Occipital lobe (tissue), 2 donors: Measurements from ENCODE around the gene CACTIN. TPM values are rescaled to one million over a fixed set of nuclear protein-coding genes. Genes with fewer than 3 reads are reported as not detected.
"Not testable (repeated sequence)": the region's sequence is repeated elsewhere in the genome, so short reads cannot be mapped to it uniquely, and the experiment has no call there.

Experiments used
- DNase-seq: peaks from one replicate; lab custom pipeline; 2025; lab: John Stamatoyannopoulos, UW
- total RNA-seq: library from RNA; depleted of rRNA; stranded (reverse); fragments of >200 nt; gene quantifications from one replicate; pipeline ENCODE4 v1.2.3, GENCODE V29; 2014

The CACTIN gene
- total RNA-seq, 1 donor from 2014 or later, result 19.8 TPM

DNA sequence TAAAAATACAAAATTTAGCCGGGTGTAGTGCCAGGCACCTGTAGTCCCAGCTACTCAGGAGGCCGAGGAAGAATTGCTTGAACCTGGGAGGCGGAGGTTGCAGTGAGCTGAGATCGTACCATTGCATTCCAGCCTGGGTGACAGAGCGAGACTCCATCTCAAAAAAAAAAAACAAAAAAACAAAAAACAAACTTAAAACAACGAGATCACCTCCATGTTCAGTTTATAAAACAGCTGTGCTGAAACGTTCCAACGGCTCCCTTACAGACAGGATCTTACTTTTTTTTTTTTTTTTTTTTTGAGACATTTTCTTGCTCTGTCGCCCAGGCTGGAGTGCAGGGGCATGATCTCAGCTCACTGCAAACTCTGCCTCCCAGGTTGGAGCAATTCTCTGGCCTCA is 2.2 kb upstream of the CACTIN start:
- DNase-seq, result not testable (repeated sequence)

DNA sequence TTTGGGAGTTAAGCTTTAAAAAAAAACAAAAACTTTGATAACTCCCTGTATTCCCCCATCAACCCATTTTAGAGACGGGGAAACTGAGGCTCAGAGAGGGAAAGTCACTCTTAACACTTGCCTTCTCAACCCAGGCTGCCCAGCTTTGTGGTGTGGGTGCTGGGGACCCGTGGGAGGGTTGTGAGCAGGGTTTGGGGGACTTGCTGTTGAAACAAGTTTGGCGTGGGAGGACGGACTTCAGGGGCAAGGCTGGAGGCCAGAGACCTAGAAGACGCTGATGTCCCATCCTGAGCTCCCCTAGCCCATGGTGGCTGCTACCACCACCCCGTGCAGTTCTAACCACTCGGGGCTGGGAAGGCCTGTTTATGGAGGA is 747 bp upstream of the CACTIN start:
- DNase-seq, result no peak

DNA sequence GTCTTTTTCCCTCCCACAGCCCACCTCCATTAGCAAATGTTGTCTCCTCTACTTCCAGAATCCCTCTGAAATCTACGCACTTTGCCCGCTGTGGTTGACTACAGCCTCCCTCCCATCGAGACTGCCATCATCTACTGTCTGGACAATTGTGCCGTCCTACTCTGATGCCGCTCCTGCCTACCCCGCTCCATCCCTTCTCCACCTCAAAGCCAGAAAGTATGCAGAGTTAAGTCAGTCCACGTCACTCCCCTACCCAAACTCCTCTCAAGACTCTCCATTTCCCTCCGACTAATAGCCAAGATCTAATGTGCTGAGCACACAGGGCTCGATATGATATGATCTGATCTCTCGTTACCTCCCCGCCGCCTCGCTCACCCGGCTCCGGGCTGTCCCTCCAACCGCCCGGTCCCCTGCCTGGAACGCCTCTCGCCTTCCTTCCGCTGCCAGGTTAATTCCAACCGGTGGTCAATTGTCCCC is 556 bp downstream of the CACTIN start:
- no peak for DNase-seq

- DNase-seq, result no peak
Observed at GRCh38 chr19:3623716-3624115, 2.9 kb downstream of the CACTIN start.

- no peak for DNase-seq
Observed at GRCh38 chr19:3622224-3622623, 4.4 kb downstream of the CACTIN start.

DNA sequence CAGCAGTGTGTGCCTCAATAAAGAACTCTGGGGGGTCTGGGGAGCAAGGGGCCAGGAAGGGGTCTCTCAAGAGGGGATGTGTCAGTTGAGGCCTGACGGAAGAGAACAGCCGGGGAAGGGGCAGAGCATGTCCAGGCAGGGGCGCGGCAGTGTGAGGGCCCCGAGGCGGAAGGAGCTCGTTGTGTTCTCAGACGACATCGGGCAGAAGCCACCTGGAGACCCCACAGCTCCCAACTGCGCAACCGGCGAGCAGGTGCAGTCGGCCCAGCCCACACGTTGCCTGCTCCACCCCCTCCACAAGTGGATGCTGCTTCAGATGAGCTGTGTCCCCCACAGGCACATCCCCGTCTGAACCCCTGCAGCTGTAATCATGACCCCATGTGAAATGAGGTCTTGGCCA is 4.9 kb downstream of the CACTIN start:
- DNase-seq, result no peak

DNA sequence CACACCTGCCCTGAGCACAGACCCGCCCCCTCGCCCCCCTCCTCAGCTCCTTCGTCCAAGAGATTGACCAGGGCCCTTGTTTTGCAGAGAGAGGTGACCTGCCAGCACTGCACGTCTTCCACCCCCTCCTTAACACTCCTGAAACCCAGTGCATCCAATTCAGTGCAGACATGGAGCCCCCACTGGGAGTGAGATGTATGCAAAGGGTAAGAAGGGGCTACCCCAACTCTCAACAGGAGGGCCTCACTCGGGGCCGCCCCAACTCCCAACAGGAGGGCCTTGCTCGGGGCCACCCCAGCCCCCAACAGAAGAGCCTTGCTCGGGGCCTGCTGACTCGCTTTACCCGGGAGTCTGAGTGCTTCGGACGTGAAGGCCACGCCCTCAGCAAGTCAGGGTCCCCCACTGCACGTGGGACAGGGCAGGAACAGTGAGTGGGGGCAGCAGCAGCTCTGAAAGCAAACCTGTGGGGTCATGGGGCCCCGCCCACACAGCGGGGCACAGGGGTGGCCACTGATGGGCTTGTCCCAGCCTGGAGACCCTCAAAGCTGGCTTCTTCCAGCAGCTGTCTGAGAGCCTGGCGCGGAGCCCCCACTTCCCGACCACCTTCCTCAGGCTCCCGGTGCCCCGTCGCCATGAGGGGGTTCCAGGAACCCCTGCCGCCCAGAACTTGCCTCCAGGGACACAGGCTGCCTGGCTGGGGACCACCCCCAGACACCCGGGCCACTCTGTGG is 5.6 kb downstream of the CACTIN start:
- DNase-seq, result no peak

- DNase-seq, result no peak
Observed at GRCh38 chr19:3620145-3620816, 6.3 kb downstream of the CACTIN start.

DNA sequence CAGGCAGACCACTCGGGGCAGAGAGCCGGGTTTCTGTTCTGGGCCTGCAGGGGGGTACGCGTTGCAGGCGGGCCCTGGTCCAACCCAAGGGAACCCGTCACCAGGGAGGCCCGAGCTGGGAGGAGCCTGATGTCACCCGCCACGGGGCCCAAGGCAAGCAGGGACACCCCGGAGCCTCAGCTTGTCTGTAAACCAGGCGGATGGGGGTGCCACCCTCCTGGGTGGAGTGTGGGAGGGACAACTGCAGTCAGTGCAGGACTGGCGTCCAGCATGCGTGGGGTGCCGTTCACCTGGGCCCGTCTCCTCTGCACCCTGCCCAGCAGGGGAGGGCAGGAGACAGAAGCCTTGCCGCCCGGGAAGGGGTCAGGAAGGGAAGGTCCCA is 7.0 kb downstream of the CACTIN start:
- no peak for DNase-seq

DNA sequence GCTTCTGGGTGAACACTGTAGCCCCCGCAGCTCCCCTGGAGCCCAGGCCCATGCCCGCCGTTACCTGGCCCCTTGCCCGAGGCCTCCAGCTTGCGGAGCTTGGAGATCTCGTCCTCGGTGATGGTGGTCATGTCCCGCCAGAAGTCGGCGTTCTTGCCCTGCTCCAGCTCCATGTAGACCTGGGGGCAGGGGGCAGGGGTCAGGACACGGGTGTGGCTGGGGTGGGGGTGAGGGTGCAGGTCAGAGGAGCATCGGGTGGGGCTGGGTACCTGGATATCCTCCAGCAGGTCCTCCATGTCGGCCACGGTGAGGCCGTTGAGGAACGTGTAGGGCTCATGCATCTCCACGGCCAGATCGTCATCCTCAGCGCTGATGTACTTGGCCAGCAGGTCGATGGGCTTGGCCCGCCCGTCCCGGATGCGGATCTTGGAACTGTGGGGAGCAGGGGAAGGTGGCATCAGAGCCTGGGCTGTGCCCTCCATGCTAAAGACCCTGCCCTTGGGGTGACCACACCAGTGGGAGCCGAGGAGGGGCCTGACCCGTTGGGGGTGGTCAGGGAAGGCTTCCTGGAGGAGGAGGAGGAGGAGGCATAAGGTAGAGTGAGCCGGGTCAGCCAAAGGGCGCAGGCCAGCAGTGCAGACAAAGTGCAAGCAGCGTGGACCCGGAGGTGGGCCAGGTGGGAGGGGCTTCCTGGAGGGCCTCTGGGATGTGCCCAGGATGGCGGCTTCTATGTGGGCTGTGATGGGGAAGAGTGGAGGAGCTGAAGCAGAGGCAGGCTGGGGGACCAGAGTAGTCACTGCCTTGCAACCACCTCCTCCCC is 7.6 kb downstream of the CACTIN start:
- DNase-seq, result no peak

- DNase-seq, result no peak
Observed at GRCh38 chr19:3618144-3618810, 8.3 kb downstream of the CACTIN start.

DNA sequence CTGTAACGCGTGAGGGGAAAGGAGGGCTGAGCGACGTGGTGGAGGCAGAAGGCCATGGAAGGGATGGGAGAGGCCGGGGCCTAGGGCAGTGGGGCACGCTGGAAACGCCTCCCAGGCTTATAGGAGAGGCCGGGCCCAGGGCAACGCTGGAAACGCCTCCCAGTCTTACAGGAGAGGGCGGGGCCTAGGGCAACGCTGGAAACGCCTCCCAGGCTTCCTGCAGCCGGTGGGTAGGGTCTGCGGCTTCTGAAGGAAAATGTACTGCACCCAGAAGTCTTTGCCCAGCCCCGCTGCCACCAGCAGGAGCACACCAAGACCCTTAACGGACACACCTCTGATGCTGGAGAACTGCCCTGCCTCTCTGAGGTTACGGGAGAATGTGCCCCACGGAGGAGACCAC is 9.1 kb downstream of the CACTIN start:
- no peak for DNase-seq

DNA sequence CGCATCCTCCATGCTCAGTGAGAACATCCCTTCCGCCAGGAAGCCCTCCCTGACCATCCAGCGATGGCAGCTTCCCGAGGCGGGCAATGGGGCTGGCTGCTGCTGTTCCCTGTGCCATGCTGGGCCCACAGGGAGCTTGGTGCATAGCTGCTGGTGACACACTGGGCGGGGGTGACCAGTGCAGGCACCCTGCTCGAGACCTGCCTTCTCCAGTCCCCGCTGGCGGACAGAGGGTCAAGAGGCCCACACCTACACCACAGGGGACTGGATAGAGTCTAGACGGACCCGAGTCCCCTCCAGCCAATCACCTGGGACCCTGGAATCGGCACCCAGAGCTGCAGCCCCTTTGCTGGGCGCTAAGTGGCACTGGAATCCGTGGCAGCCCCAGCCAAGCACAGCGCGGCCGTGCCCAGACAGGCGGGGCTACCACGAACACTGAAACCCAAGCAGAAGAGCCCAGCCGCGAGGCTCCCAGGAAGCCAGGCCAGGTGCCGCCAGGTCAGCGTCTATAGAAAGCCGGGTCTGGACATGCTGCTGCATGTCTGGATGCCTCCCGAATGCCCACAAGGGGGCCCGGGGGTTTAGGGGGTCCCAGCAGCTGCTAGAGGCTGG is 11.0 kb downstream of the CACTIN start:
- no peak for DNase-seq

DNA sequence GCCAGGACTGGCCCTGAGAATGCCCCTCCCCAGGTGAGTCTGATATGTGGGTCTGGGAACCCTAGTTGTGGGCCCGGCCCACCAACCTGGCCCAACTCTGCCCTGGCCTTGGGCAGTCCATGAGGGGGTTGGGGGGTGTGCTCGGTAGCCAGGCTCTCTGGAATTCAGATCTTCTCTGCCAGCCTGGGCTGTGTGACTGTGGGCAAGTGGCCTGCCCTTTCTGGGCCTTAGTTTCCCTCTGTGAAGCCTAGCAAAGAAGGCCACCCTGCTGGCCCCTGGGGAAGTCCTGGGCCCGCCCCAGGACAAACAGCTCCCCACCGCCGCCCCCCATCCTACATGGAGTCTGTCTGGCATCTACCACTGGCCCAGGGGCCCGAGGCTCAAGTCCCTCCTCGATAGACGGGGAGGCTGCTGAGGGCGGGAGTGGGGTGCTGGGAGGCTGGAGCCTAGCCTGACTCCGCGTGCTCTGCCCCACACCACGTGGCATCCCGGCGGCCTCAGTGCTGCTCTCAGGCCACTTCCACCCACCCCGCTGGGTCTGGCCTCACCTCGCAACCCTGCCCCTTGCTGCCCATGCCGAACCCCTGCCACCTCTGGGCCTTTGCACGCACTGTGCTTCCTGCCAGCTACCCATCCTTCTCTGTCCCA is 11.6 kb downstream of the CACTIN start:
- no peak for DNase-seq

GRCh38 chr19:3613818-3614661 is 12.6 kb downstream of the CACTIN start:
- DNase-seq, result no peak

GRCh38 chr19:3612901-3613741 is 13.5 kb downstream of the CACTIN start:
- DNase-seq, result no peak

GRCh38 chr19:3612330-3612729 is 14.3 kb downstream of the CACTIN start:
- DNase-seq, result no peak

GRCh38 chr19:3611841-3612240 is 14.7 kb downstream of the CACTIN start:
- no peak for DNase-seq
